Measurements from ENCODE around the gene GNPTAB. TPM values are rescaled to one million over a fixed set of nuclear protein-coding genes. Genes with fewer than 3 reads are reported as not detected.

GNPTAB gene
- total RNA-seq, 1 donor from 2014 or later, result 28.7 TPM

DNA sequence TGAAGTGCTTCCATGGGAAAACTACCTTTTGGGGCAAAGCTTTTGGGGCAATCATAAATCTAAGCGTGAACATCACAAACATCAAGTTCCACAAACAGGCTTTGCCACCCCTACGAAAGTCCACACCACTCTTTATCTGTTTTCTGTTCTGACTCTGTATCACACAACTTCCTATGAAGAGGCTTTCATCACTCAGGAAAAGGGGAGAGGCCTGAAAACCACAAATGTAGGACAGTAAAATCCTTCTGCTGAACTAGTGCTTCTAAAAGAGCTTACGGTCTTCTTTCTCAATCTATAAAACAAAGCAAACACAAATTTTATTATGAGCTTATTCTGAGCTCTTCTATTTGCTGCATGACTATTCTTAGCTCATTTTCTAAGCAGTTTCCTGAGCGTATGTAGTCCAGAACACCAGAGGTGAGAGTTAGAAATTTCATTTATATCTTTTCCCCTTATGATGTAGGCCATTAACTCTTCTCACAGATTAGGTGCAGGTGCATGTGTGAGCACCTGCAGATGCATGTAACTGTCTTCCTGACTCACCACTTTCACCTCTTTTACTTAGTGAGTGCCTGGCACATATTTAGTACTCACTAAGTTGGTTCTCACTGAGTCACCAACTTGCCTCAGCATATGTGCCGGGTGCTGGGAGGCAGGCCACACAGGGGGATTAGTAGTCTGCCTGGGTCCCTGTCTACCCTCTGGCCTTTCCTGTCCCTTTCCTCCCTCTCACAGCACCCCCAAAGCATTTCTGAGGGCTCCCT lies 58.6 kb downstream of the GNPTAB start:
- Histone ChIP-seq H3K4me3 (no peak overlapping the region), H3K27ac (no peak overlapping the region), H3K27me3 (no peaks in the 10 kb centered on the region), H3K36me3 (peaks cover 0 to 29% of the 10 kb centered on the region in 2 donors), H3K4me1 (no peaks in the 10 kb centered on the region), H3K9me3 (no peaks in the 10 kb centered on the region)
- no peak for DNase-seq (ENCODE audit: extremely low spot score in 2 of 2)
- no peak for TF ChIP-seq POLR2AphosphoS5 (IDR thresholded peaks at IDR 0.05; ENCODE audit: insufficient read depth in 1 of 2, low read depth in 1 of 2)
- intact Hi-C loops (cut with DNase I), result loop anchor here (5.0 kb wide), 1 partner anchor 65 kb away; no protein-coding TSS in a partner anchor

DNA sequence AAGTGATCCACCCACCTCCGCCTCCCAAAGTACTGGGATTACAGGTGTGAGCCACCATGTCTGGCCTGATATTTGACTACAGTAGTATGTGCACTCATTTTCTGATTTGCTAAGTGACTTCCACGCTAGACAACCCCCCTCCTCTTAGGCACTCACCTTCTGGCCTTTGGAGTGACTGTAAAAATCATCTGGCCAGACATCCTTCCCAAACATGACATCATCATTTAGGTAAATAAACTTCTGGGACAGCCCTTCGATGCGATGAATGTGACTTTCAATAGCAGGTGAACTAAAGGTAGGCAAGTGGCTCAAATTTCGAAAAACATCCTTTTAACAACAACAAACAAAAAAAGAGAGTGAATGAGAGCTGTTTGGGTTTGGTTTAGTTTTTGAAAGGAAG lies 60.9 kb downstream of the GNPTAB start:
- intact Hi-C loops (cut with DNase I), result loop anchor here (5.0 kb wide), 1 partner anchor 67 kb away; no protein-coding TSS in a partner anchor
- TF ChIP-seq CTCF (IDR thresholded peaks at IDR 0.05) (no peak), POLR2AphosphoS5 (IDR thresholded peaks at IDR 0.05; ENCODE audit: insufficient read depth in 1 of 2, low read depth in 1 of 2) (no peak), POLR2A (IDR thresholded peaks at IDR 0.05) (no peak)
- H3K9me3 ChIP-seq, result no peaks in the 10 kb centered on the region
- H3K36me3 ChIP-seq, result peaks cover 0 to 41% of the 10 kb centered on the region in 2 donors
- H3K27ac ChIP-seq, result no peak overlapping the region
- DNase-seq (ENCODE audit: extremely low spot score in 2 of 2), result no peak
- H3K27me3 ChIP-seq, result no peaks in the 10 kb centered on the region
- H3K4me3 ChIP-seq, result no peak overlapping the region
- no peaks in the 10 kb centered on the region for H3K4me1 ChIP-seq

GRCh38 chr12:101768781-101769180 lies 62.0 kb downstream of the GNPTAB start:
- H3K27ac ChIP-seq, result no peak overlapping the region
- H3K4me1 ChIP-seq, result peaks cover 9% of the 10 kb centered on the region
- intact Hi-C loops (cut with DNase I), result no loop called here
- peaks cover 0 to 41% of the 10 kb centered on the region in 2 donors for H3K36me3 ChIP-seq
- no peak overlapping the region for H3K4me3 ChIP-seq
- no peaks in the 10 kb centered on the region for H3K9me3 ChIP-seq
- no peak for DNase-seq (ENCODE audit: extremely low spot score in 2 of 2)
- no peak for TF ChIP-seq POLR2AphosphoS5 (IDR thresholded peaks at IDR 0.05; ENCODE audit: insufficient read depth in 1 of 2, low read depth in 1 of 2)
- no peak for TF ChIP-seq CTCF (IDR thresholded peaks at IDR 0.05)
- TF ChIP-seq POLR2A (IDR thresholded peaks at IDR 0.05), result no peak
- H3K27me3 ChIP-seq, result no peaks in the 10 kb centered on the region

- intact Hi-C loops (cut with DNase I), result no loop called here
- DNase-seq (ENCODE audit: extremely low spot score in 2 of 2), result peak in 1 of 2 donors; percentile 8
- H3K36me3 ChIP-seq, result peaks cover 0 to 41% of the 10 kb centered on the region in 2 donors
- no peak for TF ChIP-seq POLR2A (IDR thresholded peaks at IDR 0.05)
- no peak for TF ChIP-seq POLR2AphosphoS5 (IDR thresholded peaks at IDR 0.05; ENCODE audit: insufficient read depth in 1 of 2, low read depth in 1 of 2)
- TF ChIP-seq CTCF (IDR thresholded peaks at IDR 0.05), result no peak
- no peak overlapping the region for H3K4me3 ChIP-seq
- no peak overlapping the region for H3K27ac ChIP-seq
- no peaks in the 10 kb centered on the region for H3K9me3 ChIP-seq
- H3K4me1 ChIP-seq, result peaks cover 9% of the 10 kb centered on the region
- no peaks in the 10 kb centered on the region for H3K27me3 ChIP-seq
Measured at GRCh38 chr12:101767537-101767936, 63.2 kb downstream of the GNPTAB start.

DNA sequence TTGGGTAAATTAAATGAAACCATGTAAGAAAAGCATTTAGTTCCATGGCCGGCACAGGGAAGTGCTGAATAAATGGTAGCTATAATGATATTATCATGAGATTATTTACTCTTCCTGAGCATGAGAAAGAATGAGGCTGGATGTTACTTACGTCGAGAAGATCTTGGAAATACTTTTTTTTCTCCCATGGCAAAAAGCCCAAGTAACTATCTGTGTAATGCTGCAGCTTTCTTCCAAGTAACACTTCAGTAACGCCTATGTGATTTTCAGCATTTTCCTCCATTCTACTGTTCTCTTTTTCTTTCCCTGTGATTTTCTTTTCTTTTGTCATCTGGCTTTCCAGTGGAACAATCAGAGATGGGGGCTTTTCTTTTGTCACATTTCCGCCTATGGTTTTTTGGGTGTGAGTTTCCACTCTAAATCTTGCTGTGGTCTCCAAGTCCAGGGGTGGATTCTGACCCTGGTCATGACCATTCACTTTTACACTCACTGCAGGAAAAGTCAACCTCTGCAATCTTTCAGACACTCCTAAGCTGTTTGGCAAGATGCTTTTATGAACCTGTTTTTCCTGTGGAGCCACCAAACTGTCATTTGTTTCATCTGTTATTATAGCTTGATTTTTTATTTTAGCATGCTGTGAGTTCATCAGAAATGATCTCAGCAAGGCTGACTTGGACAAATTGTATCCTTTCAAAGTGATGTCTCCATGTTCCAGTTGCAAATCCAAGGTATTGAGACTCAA lies 66.5 kb downstream of the GNPTAB start:
- Histone ChIP-seq H3K4me3 (no peak overlapping the region), H3K27ac (no peak overlapping the region), H3K27me3 (no peaks in the 10 kb centered on the region), H3K4me1 (peaks cover 9% of the 10 kb centered on the region), H3K9me3 (no peaks in the 10 kb centered on the region), H3K36me3 (peaks cover 0 to 34% of the 10 kb centered on the region in 2 donors)
- TF ChIP-seq POLR2AphosphoS5 (IDR thresholded peaks at IDR 0.05; ENCODE audit: insufficient read depth in 1 of 2, low read depth in 1 of 2) (peak in 1 of 2 donors; percentile 49), CTCF (IDR thresholded peaks at IDR 0.05) (no peak)
- no peak for DNase-seq (ENCODE audit: extremely low spot score in 2 of 2)
- intact Hi-C loops (cut with DNase I), result no loop called here
